ENCODE measurements around the gene PLD4.

The PLD4 gene

GRCh38 chr14:104931771-104932675 lies 7.3 kb downstream of the PLD4 start:
- H3K9me3 ChIP-seq (ENCODE audit: insufficient read depth, low read length, severe bottlenecking): no peaks in the 10 kb centered on the region
- H3K4me1 ChIP-seq (ENCODE audit: insufficient read depth, low read length): peaks cover 7% of the 10 kb centered on the region; the same call in 1 of the 2 replicates
- ATAC-seq (ENCODE audit: insufficient read depth, low read depth) (no peak), DNase-seq (no peak)
- H4K20me1 ChIP-seq (ENCODE audit: insufficient read depth, low read length): no peaks in the 10 kb centered on the region
- no peak overlapping the region for H2AFZ ChIP-seq (ENCODE audit: low read depth, low read length)
- H3K27me3 ChIP-seq (ENCODE audit: insufficient read depth, low read length, poor library complexity): peaks cover 17% of the 10 kb centered on the region
- H3K79me2 ChIP-seq (ENCODE audit: insufficient read depth, low read length): no peaks in the 10 kb centered on the region
- no peak overlapping the region for H3K4me3 ChIP-seq (ENCODE audit: low read depth in 1 of 2, low read length in 2 of 2)
- TF ChIP-seq EZH2 (IDR thresholded peaks at IDR 0.05; ENCODE audit: borderline replicate concordance, low read depth, low read length, severe bottlenecking): no peak
- no peak for TF ChIP-seq CTCF (IDR thresholded peaks at IDR 0.05; ENCODE audit: borderline replicate concordance, extremely low read depth, low read length, poor library complexity, severe bottlenecking)
- H3K9ac ChIP-seq (ENCODE audit: low read depth, low read length): no peak overlapping the region
- H3K36me3 ChIP-seq (ENCODE audit: insufficient read depth, low read length): no peaks in the 10 kb centered on the region
- no peak overlapping the region for H3K4me2 ChIP-seq (ENCODE audit: insufficient read depth, low read length)
- no peak overlapping the region for H3K27ac ChIP-seq (ENCODE audit: low read length)

GRCh38 chr14:104932676-104933631 lies 8.3 kb downstream of the PLD4 start:
- peak overlapping the region; percentile 39; the same call in 1 of the 2 replicates for H3K9ac ChIP-seq (ENCODE audit: low read depth, low read length)
- no peak overlapping the region for H3K27ac ChIP-seq (ENCODE audit: low read length)
- no peaks in the 10 kb centered on the region for H4K20me1 ChIP-seq (ENCODE audit: insufficient read depth, low read length)
- TF ChIP-seq EZH2 (IDR thresholded peaks at IDR 0.05; ENCODE audit: borderline replicate concordance, low read depth, low read length, severe bottlenecking): no peak
- peak; percentile 77 for TF ChIP-seq CTCF (IDR thresholded peaks at IDR 0.05; ENCODE audit: borderline replicate concordance, extremely low read depth, low read length, poor library complexity, severe bottlenecking)
- peak overlapping the region; percentile 67 for H2AFZ ChIP-seq (ENCODE audit: low read depth, low read length)
- H3K36me3 ChIP-seq (ENCODE audit: insufficient read depth, low read length): no peaks in the 10 kb centered on the region
- peaks cover 22% of the 10 kb centered on the region for H3K27me3 ChIP-seq (ENCODE audit: insufficient read depth, low read length, poor library complexity)
- no peaks in the 10 kb centered on the region for H3K79me2 ChIP-seq (ENCODE audit: insufficient read depth, low read length)
- peak; percentile 87 for DNase-seq
- H3K4me1 ChIP-seq (ENCODE audit: insufficient read depth, low read length): peaks cover 7% of the 10 kb centered on the region; the same call in 1 of the 2 replicates
- H3K4me2 ChIP-seq (ENCODE audit: insufficient read depth, low read length): peak overlapping the region; percentile 44
- ATAC-seq (ENCODE audit: insufficient read depth, low read depth): peak; percentile 92
- no peaks in the 10 kb centered on the region for H3K9me3 ChIP-seq (ENCODE audit: insufficient read depth, low read length, severe bottlenecking)
- no peak overlapping the region for H3K4me3 ChIP-seq (ENCODE audit: low read depth in 1 of 2, low read length in 2 of 2)

- DNase-seq (no peak), ATAC-seq (ENCODE audit: insufficient read depth, low read depth) (peak; percentile 18; the same call in 1 of the 3 replicates)
- H3K4me2 ChIP-seq (ENCODE audit: insufficient read depth, low read length): peak overlapping the region; percentile 47; the same call in 1 of the 2 replicates
- H2AFZ ChIP-seq (ENCODE audit: low read depth, low read length): no peak overlapping the region
- H3K4me1 ChIP-seq (ENCODE audit: insufficient read depth, low read length): peaks cover 7% of the 10 kb centered on the region; the same call in 1 of the 2 replicates
- H3K79me2 ChIP-seq (ENCODE audit: insufficient read depth, low read length): no peaks in the 10 kb centered on the region
- H3K9ac ChIP-seq (ENCODE audit: low read depth, low read length): no peak overlapping the region
- H3K27ac ChIP-seq (ENCODE audit: low read length): no peak overlapping the region
- H3K4me3 ChIP-seq (ENCODE audit: low read depth in 1 of 2, low read length in 2 of 2): peak overlapping the region in 1 of 2 experiments; percentile 28; a peak in 2 of 4 replicates
- no peaks in the 10 kb centered on the region for H3K36me3 ChIP-seq (ENCODE audit: insufficient read depth, low read length)
- no peaks in the 10 kb centered on the region for H3K9me3 ChIP-seq (ENCODE audit: insufficient read depth, low read length, severe bottlenecking)
- TF ChIP-seq EZH2 (IDR thresholded peaks at IDR 0.05; ENCODE audit: borderline replicate concordance, low read depth, low read length, severe bottlenecking): no peak
- TF ChIP-seq CTCF (IDR thresholded peaks at IDR 0.05; ENCODE audit: borderline replicate concordance, extremely low read depth, low read length, poor library complexity, severe bottlenecking): no peak
- H4K20me1 ChIP-seq (ENCODE audit: insufficient read depth, low read length): no peaks in the 10 kb centered on the region
- H3K27me3 ChIP-seq (ENCODE audit: insufficient read depth, low read length, poor library complexity): peaks cover 25% of the 10 kb centered on the region
Observed at GRCh38 chr14:104933746-104934733, 9.4 kb downstream of the PLD4 start.
